C1 segment of cervical spinal cord (tissue), 14 donors: ENCODE measurements around the gene GLYAT.
"Not testable (repeated sequence)": the region's sequence is repeated elsewhere in the genome, so short reads cannot be mapped to it uniquely, and the experiment has no call there.

Experiments
- DNase-seq, 14 donors: peaks; one replicate each; lab custom pipeline; 2025; lab: John Stamatoyannopoulos, UW

GLYAT gene

GRCh38 chr11:58744988-58745704, 13.4 kb upstream of the GLYAT start:
- no peak for DNase-seq

DNA sequence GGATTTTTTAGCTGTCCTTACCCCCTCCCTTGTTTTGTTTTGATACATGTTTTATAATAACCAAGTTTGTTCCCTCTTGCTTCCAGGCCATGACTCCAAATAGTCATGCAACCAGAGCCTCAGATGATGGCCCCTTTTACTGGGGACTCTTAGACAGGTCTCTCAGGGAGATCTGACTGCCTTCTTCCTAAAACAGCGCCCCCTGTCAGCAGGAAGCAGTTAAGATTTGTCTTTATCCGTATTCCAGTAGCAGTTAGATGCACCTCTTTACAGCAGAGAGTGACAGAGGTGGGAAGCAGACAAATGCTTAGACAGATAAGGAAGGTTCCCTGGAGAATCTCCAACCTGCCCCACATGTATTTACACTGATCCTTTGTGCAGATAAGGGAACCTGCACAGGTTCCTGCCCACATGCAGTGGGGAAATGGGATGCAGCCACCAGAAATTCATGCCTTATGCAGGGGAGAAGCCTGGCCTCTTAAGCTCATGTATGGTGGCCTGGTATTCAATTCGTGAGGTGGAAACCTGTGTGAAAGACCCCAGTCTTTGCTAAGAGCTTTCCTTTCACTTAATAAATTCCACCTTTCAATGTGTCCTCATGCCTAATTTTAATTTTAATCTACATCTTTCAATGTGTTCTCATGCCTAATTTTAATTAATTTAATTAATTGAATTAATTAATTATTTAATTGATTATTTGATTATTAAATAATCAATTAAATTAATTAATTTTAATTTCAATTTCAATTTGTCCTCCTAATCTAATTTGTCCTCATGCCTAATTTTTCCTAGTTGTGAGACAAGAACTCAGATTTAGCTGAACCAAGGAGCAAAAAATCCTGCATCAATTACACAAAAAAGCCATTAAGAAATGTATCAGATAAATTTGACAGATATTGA, 11.5 kb upstream of the GLYAT start:
- no peak for DNase-seq

DNA sequence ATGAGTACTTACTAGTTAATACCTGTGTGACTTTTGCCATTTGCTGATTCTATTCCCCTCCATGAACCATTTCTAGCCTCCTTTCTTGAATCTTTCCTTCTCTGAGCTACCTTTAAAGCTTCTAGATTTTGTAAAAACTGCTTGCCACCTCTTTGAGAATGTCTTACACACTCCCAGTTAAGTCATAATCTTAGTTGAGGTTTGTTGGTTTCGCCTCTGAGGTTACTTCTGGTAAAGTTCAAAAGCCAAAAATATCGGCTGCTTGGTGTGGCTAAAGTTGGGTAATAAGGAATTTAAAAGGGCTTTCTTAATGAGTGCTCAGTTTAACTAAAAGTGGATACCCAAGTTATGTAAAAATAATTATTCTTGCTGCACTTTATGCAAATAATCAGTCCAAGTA, 10.4 kb upstream of the GLYAT start:
- no peak for DNase-seq

DNA sequence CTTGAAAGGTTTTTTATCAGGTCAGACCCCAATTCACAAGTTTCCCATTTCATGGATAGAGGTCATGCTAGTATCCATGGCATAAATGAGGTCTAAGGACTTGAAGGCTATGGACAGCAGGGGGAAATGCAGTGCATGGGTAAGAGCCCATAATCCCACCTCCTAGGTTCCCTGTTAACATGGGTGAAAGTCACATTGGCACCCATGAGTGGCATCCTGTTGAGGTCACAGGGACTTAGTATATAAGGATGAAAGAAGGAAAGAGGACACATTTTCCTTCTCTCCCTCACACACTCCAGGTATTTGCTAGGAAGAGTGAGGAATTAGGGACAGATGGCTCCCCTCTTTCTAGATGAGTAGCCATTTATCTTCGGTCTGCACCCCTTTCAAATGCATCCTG, 9.4 kb upstream of the GLYAT start:
- DNase-seq: no peak

GRCh38 chr11:58740447-58740846, 8.7 kb upstream of the GLYAT start:
- DNase-seq: no peak

GRCh38 chr11:58739725-58740430, 8.1 kb upstream of the GLYAT start:
- no peak for DNase-seq

- DNase-seq: no peak
These were observed 3.1 kb upstream of the GLYAT start for GRCh38 chr11:58734681-58735490.

GRCh38 chr11:58730507-58731089, 1.1 kb downstream of the GLYAT start:
- DNase-seq: no peak

DNA sequence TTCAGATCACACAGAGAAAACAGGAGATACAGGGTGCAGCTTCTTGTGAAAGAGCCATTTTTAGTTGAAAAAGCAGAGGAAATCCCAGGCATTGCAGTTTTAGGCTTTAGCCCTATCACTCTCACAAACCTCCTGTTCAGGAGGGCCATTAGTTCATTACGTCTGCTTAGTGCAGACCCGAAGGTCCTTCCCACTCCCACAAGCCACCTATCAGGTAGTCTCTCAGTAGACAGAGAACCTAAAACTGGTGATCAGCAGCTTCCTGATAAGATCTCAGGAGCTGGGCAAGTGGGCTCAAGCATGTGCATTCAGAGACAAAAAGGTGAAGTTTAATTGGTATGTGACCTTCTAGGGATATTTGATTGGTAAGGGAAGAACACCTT, 4.3 kb downstream of the GLYAT start:
- DNase-seq: no peak

DNA sequence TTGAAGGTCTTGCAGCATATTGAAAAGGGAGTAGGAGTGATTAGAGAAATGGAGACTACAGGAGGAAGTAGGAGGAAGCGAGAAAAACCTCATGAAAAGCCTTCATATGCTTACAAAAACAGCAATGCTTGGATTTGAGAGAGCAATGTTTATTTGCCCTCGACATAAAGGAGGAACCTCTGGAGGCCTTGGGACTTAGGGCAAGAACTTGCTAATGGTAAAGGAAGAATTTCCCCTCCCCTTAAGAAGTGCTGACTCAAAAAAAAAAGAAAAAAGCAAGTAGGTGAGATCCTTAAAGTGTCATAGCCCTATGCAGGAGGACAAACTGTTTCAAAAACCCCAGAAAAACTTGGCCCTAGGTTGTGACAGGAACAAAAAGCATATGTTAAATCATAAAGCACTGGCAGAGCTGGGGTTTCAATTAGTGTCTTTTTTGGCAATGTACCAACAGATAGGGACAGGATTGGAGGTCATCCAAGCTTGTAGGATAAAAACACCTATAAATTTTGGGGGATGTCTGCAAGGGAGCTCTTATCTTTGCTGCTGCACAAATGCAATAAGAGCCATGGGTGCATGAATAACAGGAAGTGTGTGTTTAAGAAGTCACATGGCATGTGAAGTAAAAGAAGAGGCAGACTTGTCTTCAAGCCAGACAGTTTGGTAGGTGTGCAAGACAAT, 4.9 kb downstream of the GLYAT start:
- no peak for DNase-seq

GRCh38 chr11:58719406-58720117, 12.2 kb downstream of the GLYAT start:
- DNase-seq: no peak

DNA sequence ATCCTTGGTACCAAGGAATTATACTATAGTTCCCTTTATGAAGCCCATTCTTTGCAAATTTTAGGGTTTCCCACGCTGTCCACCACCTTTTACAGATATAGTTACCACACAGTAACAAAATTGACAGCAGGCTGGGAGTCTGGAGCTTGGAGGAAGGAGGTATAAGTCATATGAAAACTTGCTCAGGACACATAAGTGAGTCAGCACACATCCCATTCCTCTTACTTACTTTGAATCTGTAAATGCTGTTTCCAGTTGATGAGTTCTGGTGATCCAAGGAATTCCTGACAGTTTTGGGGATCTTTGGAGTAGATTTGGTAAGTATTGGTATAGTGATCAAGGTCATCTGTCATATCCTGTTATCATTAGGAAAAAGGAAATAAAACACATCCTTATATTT, 19.2 kb downstream of the GLYAT start:
- no peak for DNase-seq

GRCh38 chr11:58711832-58712231, 19.9 kb downstream of the GLYAT start:
- DNase-seq: no peak

- no peak for DNase-seq
These were observed 24.0 kb downstream of the GLYAT start for GRCh38 chr11:58707767-58708166.

GRCh38 chr11:58696825-58697224, 34.9 kb downstream of the GLYAT start:
- not testable (repeated sequence) for DNase-seq

GRCh38 chr11:58693026-58693425, 38.7 kb downstream of the GLYAT start:
- no peak for DNase-seq

- DNase-seq: no peak
These were observed 40.1 kb downstream of the GLYAT start for GRCh38 chr11:58691675-58692074.

GRCh38 chr11:58688789-58689503, 42.8 kb downstream of the GLYAT start:
- DNase-seq: no peak
